Gastroesophageal sphincter (tissue), 3 donors: ENCODE results near the gene LIMA1.

Experiments
- CTCF ChIP-seq, 4 experiments: fragments of 200-600 bp in 2 of 4; fragments of 450-650 bp in 2 of 4; sonication (generic) in 1 of 4; IDR thresholded peaks; one replicate each; pipeline ENCODE4 v1.5.1; 2017 to 2019; ENCODE audit warnings: antibody characterized with exemption in 4 of 4, mild to moderate bottlenecking in 2 of 4, moderate library complexity in 2 of 4
- EP300 ChIP-seq: sonication (generic); formaldehyde crosslinking; IDR thresholded peaks from one replicate; pipeline ENCODE4 v1.6.1; 2017; ENCODE audit warnings: antibody characterized with exemption, mild to moderate bottlenecking
- POLR2AphosphoS5 ChIP-seq: sonication (generic); formaldehyde crosslinking; IDR thresholded peaks from one replicate; pipeline ENCODE4 v1.6.1; 2017; ENCODE audit warnings: antibody characterized with exemption

GRCh38 chr12:50205648-50206047, 77.7 kb downstream of the LIMA1 start:
- TF ChIP-seq CTCF (IDR thresholded peaks at IDR 0.05) (no peak), POLR2AphosphoS5 (no peak), EP300 (no peak)
